Liver (tissue), 9 donors: Measurements from ENCODE around the gene PPP1R36. TPM values are rescaled to one million over a fixed set of nuclear protein-coding genes. Genes with fewer than 3 reads are reported as not detected.

Experiments used
- DNase-seq: peaks from one replicate; pipeline ENCODE4 v3.0.0-alpha.2; 2017; ENCODE audit warnings: low spot score
- H3K27ac ChIP-seq, 2 donors: one replicate each; pipeline ENCODE4 v1.7.0; 2013; ENCODE audit warnings: inconsistent platforms in 2 of 2, low read length in 2 of 2, control low read depth in 1 of 2, low read depth in 1 of 2, mild to moderate bottlenecking in 1 of 2
- H3K27me3 ChIP-seq, 4 donors: one replicate each; pipeline versions ENCODE4 v1.6.1 to v1.7.0; 2013; ENCODE audit warnings: low read length in 3 of 4, inconsistent platforms in 1 of 4, mild to moderate bottlenecking in 1 of 4, moderate library complexity in 1 of 4; ENCODE audit not compliant: control insufficient read depth in 4 of 4, insufficient read depth in 4 of 4
- H3K36me3 ChIP-seq, 4 donors: one replicate each; pipeline versions ENCODE4 v1.6.1 to v1.7.0; 2013; ENCODE audit warnings: low read length in 3 of 4, mild to moderate bottlenecking in 3 of 4, low read depth in 1 of 4, moderate library complexity in 1 of 4; ENCODE audit not compliant: control insufficient read depth in 4 of 4, insufficient read depth in 3 of 4
- H3K4me1 ChIP-seq, 4 donors: one replicate each; pipeline versions ENCODE4 v1.6.1 to v1.7.0; 2013; ENCODE audit warnings: low read length in 3 of 4, mild to moderate bottlenecking in 3 of 4, moderate library complexity in 1 of 4; ENCODE audit not compliant: control insufficient read depth in 4 of 4, insufficient read depth in 4 of 4
- H3K4me3 ChIP-seq, 3 donors: one replicate each; pipeline versions ENCODE4 v1.6.1 to v1.7.0; 2013; ENCODE audit warnings: low read length in 3 of 3, control low read depth in 1 of 3, low read depth in 1 of 3, mild to moderate bottlenecking in 1 of 3
- H3K9ac ChIP-seq, 2 donors: one replicate each; pipeline ENCODE4 v1.7.0; 2013; ENCODE audit warnings: low read length in 2 of 2, mild to moderate bottlenecking in 2 of 2, moderate library complexity in 2 of 2, control low read depth in 1 of 2, low read depth in 1 of 2
- H3K9me3 ChIP-seq, 4 donors: one replicate each; pipeline versions ENCODE4 v1.6.1 to v1.7.0; 2013; ENCODE audit warnings: low read length in 3 of 4; ENCODE audit not compliant: control insufficient read depth in 4 of 4
- ATF3 ChIP-seq: IDR thresholded peaks from 2 replicates; pipeline ENCODE4 v1.6.1; 2016; ENCODE audit warnings: antibody characterized with exemption
- CTCF ChIP-seq: fragments of 150-350 bp; IDR thresholded peaks from 2 replicates; pipeline ENCODE4 v1.5.1; 2017; ENCODE audit warnings: improper control_type of control experiment, low read depth, low read length; ENCODE audit not compliant: missing input control
- EGR1 ChIP-seq, 2 donors: IDR thresholded peaks; 2 replicates each; pipeline ENCODE4 v1.6.1; 2016 to 2018; ENCODE audit warnings: antibody characterized with exemption in 2 of 2, low read depth in 2 of 2
- FOXA1 ChIP-seq: IDR thresholded peaks from 2 replicates; pipeline ENCODE4 v1.6.1; 2016; ENCODE audit warnings: antibody characterized with exemption
- GABPA ChIP-seq, 2 donors: IDR thresholded peaks in 1 of 2; conservative IDR thresholded peaks in 1 of 2; 2 replicates each; pipeline ENCODE4 v1.6.1; 2016; ENCODE audit warnings: antibody characterized with exemption in 2 of 2, mild to moderate bottlenecking in 1 of 2, moderate library complexity in 1 of 2
- HNF4G ChIP-seq: IDR thresholded peaks from 2 replicates; pipeline ENCODE4 v1.6.1; 2016; ENCODE audit warnings: antibody characterized with exemption
- JUND ChIP-seq, 2 donors: IDR thresholded peaks; 2 replicates each; pipeline ENCODE4 v1.6.1; 2016; ENCODE audit warnings: antibody characterized with exemption in 2 of 2
- MAX ChIP-seq: IDR thresholded peaks from 2 replicates; pipeline ENCODE4 v1.6.1; 2016; ENCODE audit warnings: antibody characterized with exemption
- NR2F2 ChIP-seq: IDR thresholded peaks from 2 replicates; pipeline ENCODE4 v1.6.1; 2016; ENCODE audit warnings: antibody characterized with exemption
- RAD21 ChIP-seq, 2 donors: IDR thresholded peaks; 2 replicates each; pipeline ENCODE4 v1.6.1; 2016; ENCODE audit warnings: antibody characterized with exemption in 2 of 2, mild to moderate bottlenecking in 2 of 2
- REST ChIP-seq: IDR thresholded peaks from 2 replicates; pipeline ENCODE4 v1.6.1; 2016; ENCODE audit warnings: antibody characterized with exemption, mild to moderate bottlenecking
- RXRA ChIP-seq, 2 donors: IDR thresholded peaks; 2 replicates each; pipeline ENCODE4 v1.6.1; 2017 to 2018; ENCODE audit warnings: antibody characterized with exemption in 2 of 2, mild to moderate bottlenecking in 1 of 2
- SP1 ChIP-seq: IDR thresholded peaks from 2 replicates; pipeline ENCODE4 v1.6.1; 2018; ENCODE audit warnings: antibody characterized with exemption, mild to moderate bottlenecking
- TAF1 ChIP-seq: conservative IDR thresholded peaks from 2 replicates; pipeline ENCODE4 v1.6.1; 2016; ENCODE audit warnings: antibody characterized with exemption, mild to moderate bottlenecking
- YY1 ChIP-seq: IDR thresholded peaks from 2 replicates; pipeline ENCODE4 v1.6.1; 2016; ENCODE audit warnings: antibody characterized with exemption, mild to moderate bottlenecking
- ZBTB33 ChIP-seq: IDR thresholded peaks from 2 replicates; pipeline ENCODE4 v1.6.1; 2016; ENCODE audit warnings: antibody characterized with exemption
- WGBS: extraction: QIAGEN DNeasy Blood & Tissue Kit; methylation state at CpG from one replicate; pipeline ENCODE4 v1.1.7; 2013; 5-methylcytosine and 5-hydroxymethylcytosine counted together
- polyA plus RNA-seq, 2 donors: library from polyadenylated mRNA; stranded (reverse) in 1 of 2; unstranded in 1 of 2; fragments of 200-250 nt in 1 of 2; fragments of >200 nt in 1 of 2; fragmentation: Nextera tagmentation in 1 of 2; extraction: Ambion mirVana in 1 of 2; gene quantifications; one replicate each; pipeline versions ENCODE4 v1.2.1 to v1.2.3, GENCODE V29; 2013 to 2015
- total RNA-seq, 2 donors: library from RNA; depleted of rRNA; stranded (reverse); fragments of >200 nt; gene quantifications; one replicate each; pipeline ENCODE4 v1.2.3, GENCODE V29; 2014
- donor health status: healthy.
- donor health status: healthy.
- donor health status: healthy.
- donor health status: healthy.
- donor health status: healthy.

The PPP1R36 gene
- total and polyA plus RNA-seq, 4 donors = 0.08 to 0.09 (median 0.08) TPM; not detected in 1

- H3K4me3 ChIP-seq = no peak overlapping the region
- TF ChIP-seq ZBTB33 (no peak), YY1 (no peak), MAX (no peak), RXRA (IDR thresholded peaks at IDR 0.05) (no peak), RAD21 (IDR thresholded peaks at IDR 0.05) (no peak)
- H3K27me3 ChIP-seq = no peaks in the 10 kb centered on the region
- H3K4me1 ChIP-seq = no peaks in the 10 kb centered on the region
- no peak overlapping the region for H3K27ac ChIP-seq
- DNase-seq = no peak
- no peaks in the 10 kb centered on the region for H3K36me3 ChIP-seq
- H3K9ac ChIP-seq = no peak overlapping the region
- no peaks in the 10 kb centered on the region for H3K9me3 ChIP-seq
Measured at GRCh38 chr14:64572386-64573104, 22.8 kb downstream of the PPP1R36 start.

GRCh38 chr14:64573109-64573508 lies 23.3 kb downstream of the PPP1R36 start:
- Histone ChIP-seq H3K27ac (no peak overlapping the region), H3K4me3 (no peak overlapping the region), H3K36me3 (no peaks in the 10 kb centered on the region), H3K27me3 (no peaks in the 10 kb centered on the region), H3K9ac (no peak overlapping the region), H3K4me1 (no peaks in the 10 kb centered on the region), H3K9me3 (no peaks in the 10 kb centered on the region)
- WGBS = 89% methylated on average over 3 of the region's 3 CpGs
- DNase-seq = no peak
- no peak for TF ChIP-seq JUND (IDR thresholded peaks at IDR 0.05)
- no peak for TF ChIP-seq REST
- no peak for TF ChIP-seq GABPA (IDR thresholded peaks at IDR 0.05 in 1 of 2, conservative IDR thresholded peaks at IDR 0.05 in 1 of 2)
- TF ChIP-seq SP1 = no peak
- no peak for TF ChIP-seq NR2F2
- no peak for TF ChIP-seq RXRA (IDR thresholded peaks at IDR 0.05)
- no peak for TF ChIP-seq TAF1
- TF ChIP-seq FOXA1 = no peak
- TF ChIP-seq CTCF = no peak
- no peak for TF ChIP-seq ZBTB33
- no peak for TF ChIP-seq HNF4G
- TF ChIP-seq ATF3 = no peak
- no peak for TF ChIP-seq EGR1 (IDR thresholded peaks at IDR 0.05; ENCODE audit: low read depth in 2 of 2)
